22Rv1 (cell line): ENCODE results near the gene CCDC160.

Experiments
- CTCF ChIP-seq: fragments of 450-650 bp; IDR thresholded peaks from 2 replicates; pipeline ENCODE4 v1.5.1; 2017; ENCODE audit warnings: mild to moderate bottlenecking
- ZFX ChIP-seq: fragments of 450-650 bp; IDR thresholded peaks from 2 replicates; pipeline ENCODE4 v1.6.1; 2017; ENCODE audit warnings: antibody characterized with exemption, borderline replicate concordance

GRCh38 chrX:134206221-134206620, 30.8 kb upstream of the CCDC160 start:
- no peak for TF ChIP-seq ZFX
- TF ChIP-seq CTCF: no peak
